Epithelial cell of proximal tubule (primary cell): ENCODE results near the gene MIS12. TPM values are rescaled to one million over a fixed set of nuclear protein-coding genes. Genes with fewer than 3 reads are reported as not detected.

ENCODE experiments used
- DNase-seq: peaks from one replicate; pipeline ENCODE4 v3.0.0-alpha.2; 2011; ENCODE audit warnings: low read depth
- H3K4me3 ChIP-seq: 2 replicates; pipeline ENCODE4 v1.5.1; 2011; ENCODE audit warnings: low read depth, mild to moderate bottlenecking, low read length
- CTCF ChIP-seq: conservative IDR thresholded peaks from 2 replicates; pipeline ENCODE4 v1.5.1; 2012; ENCODE audit warnings: low read depth, mild to moderate bottlenecking, low read length
- total RNA-seq: library from RNA; depleted of rRNA; stranded (reverse); fragments of >200 nt; gene quantifications from 2 replicates; pipeline ENCODE4 v1.2.3, GENCODE V29; 2015

The MIS12 gene
- total RNA-seq, 1 donor from 2014 or later, result 27.3 TPM

- no peak for DNase-seq
- no peak for TF ChIP-seq CTCF
- no peak overlapping the region for H3K4me3 ChIP-seq
These were observed 7.4 kb upstream of the MIS12 start for GRCh38 chr17:5478992-5479391.

DNA sequence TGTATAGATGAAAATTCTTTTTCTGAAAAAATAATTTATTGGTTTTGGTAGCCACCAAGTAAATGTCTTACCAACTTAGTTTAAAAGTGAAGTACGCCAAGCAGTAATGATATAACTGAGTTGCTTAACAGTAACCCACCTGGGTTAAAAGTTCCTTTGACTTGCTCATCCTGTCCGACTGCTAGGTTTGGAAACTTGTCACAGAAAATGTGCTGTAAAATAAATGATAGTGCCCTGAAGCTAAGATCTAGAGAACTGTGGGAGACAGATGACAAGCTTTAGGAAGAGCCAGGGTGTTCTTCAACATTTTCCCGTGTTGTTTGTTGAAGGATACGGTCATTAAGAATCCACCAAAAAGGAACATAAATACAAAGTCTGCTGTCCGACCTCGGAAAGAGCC, 5.4 kb upstream of the MIS12 start:
- no peak for TF ChIP-seq CTCF
- H3K4me3 ChIP-seq, result no peak overlapping the region
- no peak for DNase-seq

- no peak for TF ChIP-seq CTCF
- H3K4me3 ChIP-seq, result no peak overlapping the region
- no peak for DNase-seq
These were observed 4.9 kb upstream of the MIS12 start for GRCh38 chr17:5481451-5481850.

- peak within 1 kb of the TSS; percentile 93 for H3K4me3 ChIP-seq
- no peak for DNase-seq
- TF ChIP-seq CTCF, result no peak
These were observed 828 bp upstream of the MIS12 start, which contains the start of gene DERL2 for GRCh38 chr17:5485270-5486205. DERL2 (minus strand) TSS chr17:5486178; CDS start chr17:5486161, 17 bp downstream.

- H3K4me3 ChIP-seq, result no peak overlapping the region
- no peak for DNase-seq
- TF ChIP-seq CTCF, result no peak
These were observed 2.4 kb downstream of the MIS12 start for GRCh38 chr17:5488752-5489151.

DNA sequence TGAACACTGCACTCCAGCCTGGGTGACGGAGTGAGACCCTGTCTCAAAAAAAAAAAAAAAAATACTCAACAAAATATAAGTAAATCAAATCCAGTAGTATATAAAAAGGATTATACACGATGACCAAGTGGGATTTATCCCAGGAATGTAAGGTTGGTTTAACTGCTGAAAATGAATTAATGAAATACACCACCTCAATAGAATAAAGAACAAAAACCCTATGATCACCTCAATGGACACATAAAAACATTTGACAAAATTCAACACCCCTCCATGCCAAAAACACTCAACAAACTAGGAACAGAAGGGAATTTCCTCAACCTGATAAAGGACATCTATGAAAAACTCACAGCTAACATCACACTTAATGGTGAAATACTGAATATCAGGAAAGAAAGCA, 6.6 kb downstream of the MIS12 start:
- TF ChIP-seq CTCF, result no peak
- no peak for DNase-seq
- no peak overlapping the region for H3K4me3 ChIP-seq
